Endothelial cell of umbilical vein (primary cell): ENCODE data around the gene LIPE. TPM values are rescaled to one million over a fixed set of nuclear protein-coding genes. Genes with fewer than 3 reads are reported as not detected.

Experiments
- BruUV-seq: library from RNA; stranded (reverse); fragments of 400-500 nt; replicated peaks from 2 replicates; lab custom pipeline; 2021; lab: Mats Ljungman, UMichigan
- CTCF ChIA-PET: fragments of 300-600, 350-600 bp; sonication (Branson Sonifier 250); formaldehyde crosslinking; loops from one replicate; lab custom pipeline; 2021; ENCODE audit warnings: antibody characterized with exemption, inconsistent platforms; lab: Charles Lee
- POLR2A ChIA-PET: fragments of 300-600, 350-600 bp; sonication (Branson Sonifier 250); formaldehyde crosslinking; loops from one replicate; lab custom pipeline; 2021; ENCODE audit warnings: antibody characterized with exemption, inconsistent platforms; lab: Charles Lee
- DNase-seq: peaks from one replicate; pipeline ENCODE4 v3.0.0-alpha.2; 2011; ENCODE audit warnings: low read depth, low spot score
- FAIRE-seq: peaks from 2 replicates; lab custom pipeline; 2011; peaks lifted over from hg19 to GRCh38; lab: Jason Lieb, UNC
- H2AFZ ChIP-seq: 2 replicates; pipeline ENCODE4 v1.6.0; 2012; ENCODE audit warnings: low read depth, low read length, control low read depth, inconsistent platforms
- H3K27ac ChIP-seq: 2 replicates; pipeline ENCODE4 v1.5.1; 2011; ENCODE audit warnings: low read depth, mild to moderate bottlenecking, control low read depth, low read length, moderate library complexity; ENCODE audit not compliant: insufficient read depth
- H3K27me3 ChIP-seq, 2 experiments: 2 replicates each; pipeline versions ENCODE4 v1.6.0 to v1.6.1; 2011; ENCODE audit warnings: low read length in 2 of 2, mixed read lengths in 1 of 2; ENCODE audit not compliant: control insufficient read depth in 2 of 2, insufficient read depth in 2 of 2
- H3K36me3 ChIP-seq, 2 experiments: 2 replicates in 1 of 2; 3 replicates in 1 of 2; pipeline ENCODE4 v1.5.1; 2011; ENCODE audit warnings: low read length in 2 of 2, mild to moderate bottlenecking in 1 of 2, moderate library complexity in 1 of 2; ENCODE audit not compliant: control insufficient read depth in 2 of 2, insufficient read depth in 2 of 2; ENCODE audit errors: extremely low read depth in 1 of 2
- H3K4me1 ChIP-seq: 3 replicates; pipeline ENCODE4 v1.5.1; 2011; ENCODE audit warnings: mild to moderate bottlenecking, low read length; ENCODE audit not compliant: control insufficient read depth, insufficient read depth; ENCODE audit errors: extremely low read depth
- H3K4me2 ChIP-seq: 2 replicates; pipeline ENCODE4 v1.6.1; 2011; ENCODE audit warnings: low read length, control low read depth, mixed read lengths; ENCODE audit not compliant: insufficient read depth
- H3K4me3 ChIP-seq, 3 experiments: fragments of 200-600 bp in 1 of 3; sonication (generic), shearing (Covaris generic) in 1 of 3; replicated peaks in 1 of 3; 2 replicates each; pipeline ENCODE4 v1.5.1; 2011 to 2016; ENCODE audit warnings: control low read depth in 3 of 3, low read length in 3 of 3, mild to moderate bottlenecking in 2 of 3, inconsistent platforms in 1 of 3, low read depth in 1 of 3, moderate library complexity in 1 of 3; ENCODE audit not compliant: insufficient read depth in 1 of 3
- H3K79me2 ChIP-seq: 2 replicates; pipeline ENCODE4 v1.6.0; 2012; ENCODE audit warnings: low read length, inconsistent platforms; ENCODE audit not compliant: control insufficient read depth, insufficient read depth
- H3K9ac ChIP-seq: replicated peaks from 2 replicates; pipeline ENCODE3; 2011; ENCODE audit warnings: low read length, control low read depth; ENCODE audit not compliant: insufficient read depth; ENCODE audit errors: extremely low read depth
- H3K9me1 ChIP-seq: replicated peaks from 3 replicates; pipeline ENCODE4 v1.6.0; 2011; ENCODE audit warnings: mild to moderate bottlenecking, low read length; ENCODE audit not compliant: control insufficient read depth, insufficient read depth; ENCODE audit errors: extremely low read depth
- H3K9me3 ChIP-seq: replicated peaks from 2 replicates; pipeline ENCODE4 v1.5.1; 2012; ENCODE audit warnings: low read length, inconsistent platforms; ENCODE audit not compliant: control insufficient read depth, insufficient read depth
- H4K20me1 ChIP-seq: replicated peaks from 2 replicates; pipeline ENCODE3; 2011; ENCODE audit warnings: mild to moderate bottlenecking, low read length; ENCODE audit not compliant: control insufficient read depth, insufficient read depth; ENCODE audit errors: extremely low read depth
- EZH2 ChIP-seq: IDR thresholded peaks from 2 replicates; pipeline ENCODE4 v1.6.1; 2012; ENCODE audit warnings: borderline replicate concordance, low read depth, mild to moderate bottlenecking, moderate library complexity, low read length, inconsistent platforms; ENCODE audit not compliant: severe bottlenecking
- FOS ChIP-seq: IDR thresholded peaks from 2 replicates; pipeline ENCODE4 v1.6.1; 2011; ENCODE audit warnings: mild to moderate bottlenecking, low read length, moderate library complexity, borderline replicate concordance; ENCODE audit not compliant: insufficient read depth
- GATA2 ChIP-seq: IDR thresholded peaks from 2 replicates; pipeline ENCODE4 v1.7.0; 2011; ENCODE audit warnings: low read depth, mild to moderate bottlenecking, moderate library complexity, mixed read lengths, low read length; ENCODE audit not compliant: insufficient read length, insufficient read depth
- JUN ChIP-seq: IDR thresholded peaks from 2 replicates; pipeline ENCODE4 v1.6.1; 2011; ENCODE audit warnings: borderline replicate concordance, low read depth; ENCODE audit not compliant: insufficient read length, insufficient read depth
- MYC ChIP-seq: IDR thresholded peaks from one replicate; pipeline ENCODE4 v1.6.1; 2011; ENCODE audit warnings: mild to moderate bottlenecking, low read depth, low read length
- POLR2A ChIP-seq: IDR thresholded peaks from 2 replicates; pipeline ENCODE4 v1.6.1; 2012; ENCODE audit warnings: low read depth, mild to moderate bottlenecking, control low read depth, low read length
- POLR2AphosphoS5 ChIP-seq: IDR thresholded peaks from 2 replicates; pipeline ENCODE4 v1.6.1; 2012; ENCODE audit warnings: low read depth, mild to moderate bottlenecking, control low read depth, low read length, moderate library complexity; ENCODE audit not compliant: insufficient read depth
- dilution Hi-C: fragments of 300-500 bp; cut with MboI; formaldehyde crosslinking; loops from one replicate; pipeline ENCODE4 v1.15.0; 2019; ENCODE audit warnings: low sequenced_read_pairs; ENCODE audit not compliant: extremely low pct_ligation_motif_present
- intact Hi-C: fragments of 100-400 bp; cut with micrococcal nuclease; formaldehyde crosslinking; loops from one replicate; pipeline ENCODE4 v1.10.0; 2022
- polyA plus RNA-seq, 4 experiments: library from polyadenylated mRNA; depleted of rRNA in 3 of 4; stranded (reverse) in 3 of 4; unstranded in 1 of 4; fragments of >200 nt; gene quantifications; 2 replicates each; pipeline versions ENCODE4 v1.2.1 to v1.2.3, GENCODE V29; 2011 to 2012; ENCODE audit warnings: missing spikeins in 1 of 4
- total RNA-seq: library from RNA; stranded (reverse); gene quantifications from 2 replicates; pipeline ENCODE4 v1.2.3, GENCODE V29; 2021
- TF ChIP-seq, protein P1 (sequence below), 2 donors: IDR thresholded peaks; 1 replicate in 1 of 2; 2 replicates in 1 of 2; pipeline ENCODE4 v1.5.1; 2011; ENCODE audit warnings: low read length in 2 of 2, mild to moderate bottlenecking in 2 of 2, moderate library complexity in 2 of 2, control low read depth in 1 of 2, inconsistent platforms in 1 of 2, low read depth in 1 of 2; ENCODE audit not compliant: insufficient read depth in 1 of 2; ENCODE audit errors: extremely low read depth in 1 of 2
- TF ChIP-seq, protein P2 (sequence below): IDR thresholded peaks from 2 replicates; pipeline ENCODE4 v1.6.1; 2011; ENCODE audit not compliant: insufficient read depth, insufficient read length

LIPE gene
- total and polyA plus RNA-seq, 2 donors (not counting 3 experiments of a cell fraction or from before 2014, with no cell fraction given) = 3.8 to 13.5 TPM

DNA sequence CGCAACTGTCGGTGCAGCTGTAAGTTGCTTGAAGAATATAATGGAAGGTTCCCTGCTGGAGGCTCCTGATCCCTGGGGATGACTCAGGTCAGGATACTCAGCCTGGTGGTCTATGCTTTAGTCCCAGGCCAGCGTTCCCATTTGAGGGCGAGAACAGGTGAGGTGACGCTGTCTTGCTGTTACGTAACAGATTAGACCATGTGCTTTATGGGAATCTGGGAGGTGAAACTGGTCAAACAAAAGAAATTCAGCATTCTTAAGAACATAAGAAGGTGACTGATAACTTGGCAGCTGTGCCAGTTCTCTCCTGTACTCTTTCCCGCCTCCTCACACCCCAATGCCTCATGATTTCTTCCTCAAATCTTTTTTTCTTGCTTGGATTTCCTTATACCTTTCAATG is 15.6 kb upstream of the LIPE start, which contains the start of gene CXCL17:
CXCL17 (minus strand) TSS at position 114 of the 400 bp plus-strand sequence. CDS start 114 bp downstream, outside the sequence.
- BruUV-seq = no TSS peak
- dilution Hi-C loops = no loop called here
- CTCF ChIA-PET = no interaction called here

GRCh38 chr19:42441049-42441445 is 13.9 kb upstream of the LIPE start:
- BruUV-seq = no TSS peak
- H3K9ac ChIP-seq = no peak overlapping the region
- H3K4me1 ChIP-seq = no peaks in the 10 kb centered on the region
- no peak overlapping the region for H3K4me2 ChIP-seq
- dilution Hi-C loops (no loop called here), intact Hi-C loops (no loop called here)
- no peak overlapping the region for H2AFZ ChIP-seq
- ChIA-PET POLR2A (no interaction called here), CTCF (interaction anchor here (0.6 to 2.7 kb wide), 20 partner anchors 9 to 1084 kb away, joined by 3 to 38 read pairs (median 7); partner anchors contain the start of genes CEACAM1 and POU2F2)
- no peaks in the 10 kb centered on the region for H3K36me3 ChIP-seq
- H3K79me2 ChIP-seq = no peaks in the 10 kb centered on the region
- no peaks in the 10 kb centered on the region for H3K9me3 ChIP-seq
- peaks cover 10 to 14% of the 10 kb centered on the region in 2 experiments for H3K27me3 ChIP-seq
- no peak overlapping the region for H3K27ac ChIP-seq
- H4K20me1 ChIP-seq = no peaks in the 10 kb centered on the region
- no peak for TF ChIP-seq FOS
- TF ChIP-seq JUN = no peak
- no peak for TF ChIP-seq MYC
- no peak for TF ChIP-seq POLR2AphosphoS5
- TF ChIP-seq GATA2 = no peak
- TF ChIP-seq EZH2 = no peak
- TF ChIP-seq, protein P1, sequence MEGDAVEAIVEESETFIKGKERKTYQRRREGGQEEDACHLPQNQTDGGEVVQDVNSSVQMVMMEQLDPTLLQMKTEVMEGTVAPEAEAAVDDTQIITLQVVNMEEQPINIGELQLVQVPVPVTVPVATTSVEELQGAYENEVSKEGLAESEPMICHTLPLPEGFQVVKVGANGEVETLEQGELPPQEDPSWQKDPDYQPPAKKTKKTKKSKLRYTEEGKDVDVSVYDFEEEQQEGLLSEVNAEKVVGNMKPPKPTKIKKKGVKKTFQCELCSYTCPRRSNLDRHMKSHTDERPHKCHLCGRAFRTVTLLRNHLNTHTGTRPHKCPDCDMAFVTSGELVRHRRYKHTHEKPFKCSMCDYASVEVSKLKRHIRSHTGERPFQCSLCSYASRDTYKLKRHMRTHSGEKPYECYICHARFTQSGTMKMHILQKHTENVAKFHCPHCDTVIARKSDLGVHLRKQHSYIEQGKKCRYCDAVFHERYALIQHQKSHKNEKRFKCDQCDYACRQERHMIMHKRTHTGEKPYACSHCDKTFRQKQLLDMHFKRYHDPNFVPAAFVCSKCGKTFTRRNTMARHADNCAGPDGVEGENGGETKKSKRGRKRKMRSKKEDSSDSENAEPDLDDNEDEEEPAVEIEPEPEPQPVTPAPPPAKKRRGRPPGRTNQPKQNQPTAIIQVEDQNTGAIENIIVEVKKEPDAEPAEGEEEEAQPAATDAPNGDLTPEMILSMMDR (IDR thresholded peaks at IDR 0.05; ENCODE audit: extremely low read depth in 1 of 2, insufficient read depth in 1 of 2, low read depth in 1 of 2, low read length in 2 of 2) = no peak
- TF ChIP-seq POLR2A = no peak
- TF ChIP-seq, protein P2, sequence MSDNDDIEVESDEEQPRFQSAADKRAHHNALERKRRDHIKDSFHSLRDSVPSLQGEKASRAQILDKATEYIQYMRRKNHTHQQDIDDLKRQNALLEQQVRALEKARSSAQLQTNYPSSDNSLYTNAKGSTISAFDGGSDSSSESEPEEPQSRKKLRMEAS = no peak
- no peak overlapping the region for H3K4me3 ChIP-seq
- no peaks in the 10 kb centered on the region for H3K9me1 ChIP-seq
- DNase-seq (no peak), FAIRE-seq (no peak)

More for the DNA sequence above, 15.6 kb upstream of the LIPE start, which contains the start of gene CXCL17:
- FAIRE-seq = no peak
- TF ChIP-seq JUN = no peak
- Histone ChIP-seq H2AFZ (no peak within 1 kb of the TSS), H3K4me3 (no peak within 1 kb of the TSS), H3K36me3 (no peaks in the 10 kb centered on the region), H3K4me2 (no peak within 1 kb of the TSS), H3K27ac (no peak within 1 kb of the TSS), H4K20me1 (no peaks in the 10 kb centered on the region), H3K79me2 (no peaks in the 10 kb centered on the region), H3K9ac (no peak within 1 kb of the TSS), H3K27me3 (peaks cover 10 to 14% of the 10 kb centered on the region in 2 experiments), H3K9me1 (no peaks in the 10 kb centered on the region), H3K9me3 (no peaks in the 10 kb centered on the region), H3K4me1 (no peaks in the 10 kb centered on the region)
- intact Hi-C loops = no loop called here
- no peak for DNase-seq
- POLR2A ChIA-PET = no interaction called here
